ENCODE results near the gene DTNB.

GRCh38 chr2:25624635-25625034 is 48.7 kb downstream of the DTNB start:
- TF ChIP-seq CTCF (IDR thresholded peaks at IDR 0.05; ENCODE audit: poor library complexity) (no peak), EZH2 (IDR thresholded peaks at IDR 0.05; ENCODE audit: borderline replicate concordance) (no peak), EZH2phosphoT487 (IDR thresholded peaks at IDR 0.05; ENCODE audit: low read depth, severe bottlenecking, unreplicated experiment) (no peak)
